SK-N-SH (cell line): ENCODE results near the gene ASB5. TPM values are rescaled to one million over a fixed set of nuclear protein-coding genes. Genes with fewer than 3 reads are reported as not detected.

Experiments used
- CTCF ChIA-PET: fragments of 300-600, 350-600 bp; formaldehyde crosslinking; extraction: SDS; loops from one replicate; lab custom pipeline; 2021; lab: Yijun Ruan, JAX
- POLR2A ChIA-PET: fragments of 350-600 bp; sonication (Branson Sonifier 250); formaldehyde crosslinking; extraction: SDS; loops from one replicate; lab custom pipeline; 2020; ENCODE audit warnings: antibody characterized with exemption, inconsistent platforms; lab: Yijun Ruan, JAX
- DNase-seq: peaks from one replicate; pipeline ENCODE4 v3.0.0; 2012
- H2AFZ ChIP-seq: fragments of 200-600 bp; sonication (generic); 2 replicates; pipeline ENCODE4 v1.8.1; 2016; ENCODE audit warnings: antibody characterized with exemption, mild to moderate bottlenecking, low read depth
- H3F3A ChIP-seq: fragments of 200-600 bp; sonication (generic); replicated peaks from 2 replicates; pipeline ENCODE3; 2016; ENCODE audit warnings: antibody characterized with exemption, mild to moderate bottlenecking; ENCODE audit not compliant: insufficient read depth
- H3K27ac ChIP-seq, 2 experiments: fragments of 200-500 bp in 1 of 2; fragments of 200-600 bp in 1 of 2; sonication (Bioruptor generic) in 1 of 2; sonication (generic), shearing (Covaris generic) in 1 of 2; 2 replicates each; pipeline versions ENCODE4 v1.5.1 to v1.6.1; 2014 to 2016; ENCODE audit warnings: low read depth in 2 of 2, inconsistent platforms in 1 of 2, low read length in 1 of 2, mild to moderate bottlenecking in 1 of 2, mixed read lengths in 1 of 2
- H3K27me3 ChIP-seq: fragments of 200-600 bp; sonication (generic), shearing (Covaris generic); 2 replicates; pipeline ENCODE4 v1.6.1; 2016; ENCODE audit warnings: mixed run types; ENCODE audit not compliant: insufficient read depth
- H3K36me3 ChIP-seq, 2 experiments: fragments of 200-500 bp in 1 of 2; fragments of 200-600 bp in 1 of 2; sonication (Bioruptor generic) in 1 of 2; sonication (generic) in 1 of 2; replicated peaks in 1 of 2; 2 replicates each; pipeline versions ENCODE3 to v1.5.1; 2014 to 2016; ENCODE audit warnings: low read length in 1 of 2, mild to moderate bottlenecking in 1 of 2; ENCODE audit not compliant: insufficient read depth in 2 of 2, control insufficient read depth in 1 of 2
- H3K4me1 ChIP-seq, 2 experiments: fragments of 200-500 bp in 1 of 2; fragments of 200-600 bp in 1 of 2; sonication (Bioruptor generic) in 1 of 2; sonication (generic), shearing (Covaris generic) in 1 of 2; 2 replicates each; pipeline versions ENCODE4 v1.5.1 to v1.6.1; 2014 to 2016; ENCODE audit warnings: low read depth in 1 of 2, low read length in 1 of 2, mixed run types in 1 of 2; ENCODE audit not compliant: insufficient read depth in 2 of 2, control insufficient read depth in 1 of 2
- H3K4me2 ChIP-seq: fragments of 200-600 bp; sonication (generic), shearing (Covaris generic); 2 replicates; pipeline ENCODE4 v1.6.1; 2017; ENCODE audit warnings: mixed run types
- H3K4me3 ChIP-seq, 2 experiments: fragments of 200-500 bp in 1 of 2; fragments of 200-600 bp in 1 of 2; sonication (Bioruptor generic) in 1 of 2; sonication (generic), shearing (Covaris generic) in 1 of 2; 2 replicates each; pipeline versions ENCODE4 v1.5.1 to v1.8.1; 2014 to 2016; ENCODE audit warnings: low read depth in 2 of 2, inconsistent platforms in 1 of 2, low read length in 1 of 2, mild to moderate bottlenecking in 1 of 2, mixed read lengths in 1 of 2, moderate library complexity in 1 of 2
- H3K79me2 ChIP-seq: fragments of 200-600 bp; sonication (generic); 2 replicates; pipeline ENCODE4 v1.8.1; 2017; ENCODE audit warnings: mild to moderate bottlenecking; ENCODE audit not compliant: insufficient read depth
- H3K9ac ChIP-seq: fragments of 200-600 bp; sonication (generic); 2 replicates; pipeline ENCODE4 v1.6.1; 2017; ENCODE audit warnings: mixed run types
- H3K9me2 ChIP-seq: fragments of 200-600 bp; sonication (generic); 2 replicates; pipeline ENCODE4 v1.6.1; 2017; ENCODE audit warnings: mixed run types
- H3K9me3 ChIP-seq: fragments of 200-600 bp; sonication (generic); 2 replicates; pipeline ENCODE4 v1.6.1; 2017; ENCODE audit warnings: mixed run types, mild to moderate bottlenecking, moderate library complexity
- H4K20me1 ChIP-seq: fragments of 200-600 bp; sonication (generic); 2 replicates; pipeline ENCODE4 v1.6.1; 2017; ENCODE audit warnings: mild to moderate bottlenecking, mixed run types; ENCODE audit not compliant: insufficient read depth
- EP300 ChIP-seq, 2 experiments: IDR thresholded peaks; 2 replicates each; pipeline versions ENCODE4 v1.4.0 to v1.6.1; 2012; ENCODE audit warnings: borderline replicate concordance in 1 of 2, low read depth in 1 of 2, low read length in 1 of 2
- FOXJ3 ChIP-seq: sonication (generic); formaldehyde crosslinking; IDR thresholded peaks from 2 replicates; pipeline ENCODE4 v1.5.1; 2020; ENCODE audit warnings: mild to moderate bottlenecking, missing genetic modification reagents
- GATA2 ChIP-seq: sonication (generic); formaldehyde crosslinking; IDR thresholded peaks from 2 replicates; pipeline ENCODE4 v1.5.0; 2020; ENCODE audit warnings: mild to moderate bottlenecking, missing genetic modification reagents
- IRF3 ChIP-seq: fragments of 150-350 bp; IDR thresholded peaks from 2 replicates; pipeline ENCODE4 v1.6.1; 2016; ENCODE audit warnings: mild to moderate bottlenecking, low read depth, low read length
- JUND ChIP-seq: IDR thresholded peaks from 2 replicates; pipeline ENCODE4 v1.4.0; 2012
- MAX ChIP-seq: IDR thresholded peaks from 2 replicates; pipeline ENCODE4 v1.4.0; 2012; ENCODE audit warnings: low read depth
- MXI1 ChIP-seq: IDR thresholded peaks from 2 replicates; pipeline ENCODE4 v1.6.1; 2012; ENCODE audit warnings: mild to moderate bottlenecking, low read depth, low read length, improper control_type of control experiment
- REST ChIP-seq: IDR thresholded peaks from 2 replicates; pipeline ENCODE4 v1.6.1; 2012; ENCODE audit warnings: mild to moderate bottlenecking, low read depth, low read length, moderate library complexity
- SIN3A ChIP-seq: IDR thresholded peaks from 2 replicates; pipeline ENCODE4 v1.6.1; 2012; ENCODE audit warnings: low read depth, mild to moderate bottlenecking, low read length, moderate library complexity, borderline replicate concordance
- TCF12 ChIP-seq: IDR thresholded peaks from 2 replicates; pipeline ENCODE4 v1.4.0; 2012
- TEAD4 ChIP-seq: IDR thresholded peaks from 2 replicates; pipeline ENCODE4 v1.4.0; 2012; ENCODE audit warnings: mild to moderate bottlenecking, borderline replicate concordance; ENCODE audit not compliant: insufficient read depth
- USF1 ChIP-seq: IDR thresholded peaks from 2 replicates; pipeline ENCODE4 v1.4.0; 2012; ENCODE audit warnings: low read depth, borderline replicate concordance
- USF2 ChIP-seq: fragments of 150-350 bp; IDR thresholded peaks from 2 replicates; pipeline ENCODE4 v1.6.1; 2017; ENCODE audit warnings: antibody characterized with exemption, low read length, low read depth, borderline replicate concordance
- YY1 ChIP-seq: IDR thresholded peaks from 2 replicates; pipeline ENCODE4 v1.4.0; 2012; ENCODE audit warnings: low read depth, mild to moderate bottlenecking
- WGBS: methylation state at CpG from one replicate; pipeline ENCODE4 v1.1.6; 2017; ENCODE audit warnings: low lambda C conversion rate; 5-methylcytosine and 5-hydroxymethylcytosine counted together
- polyA plus RNA-seq, 3 experiments: library from polyadenylated mRNA; depleted of rRNA; stranded (reverse); fragments of >200 nt; gene quantifications; 2 replicates each; pipeline ENCODE4 v1.2.3, GENCODE V29; 2012
- TF ChIP-seq, protein P1 (sequence below): IDR thresholded peaks from 2 replicates; pipeline ENCODE4 v1.4.0; 2012; ENCODE audit warnings: low read depth, borderline replicate concordance

The ASB5 gene
- polyA plus RNA-seq, 1 of the 3 experiments (the other 2 are of a cell fraction) = 0.13 TPM

- Histone ChIP-seq H3K79me2 (no peaks in the 10 kb centered on the region), H3K9me3 (no peaks in the 10 kb centered on the region), H3K36me3 (no peaks in the 10 kb centered on the region), H3K4me3 (no peak overlapping the region), H3K4me1 (no peaks in the 10 kb centered on the region), H4K20me1 (no peaks in the 10 kb centered on the region), H3K9me2 (no peaks in the 10 kb centered on the region), H3K27me3 (no peaks in the 10 kb centered on the region), H3K27ac (no peak overlapping the region), H2AFZ (no peak overlapping the region), H3F3A (no peaks in the 10 kb centered on the region), H3K4me2 (no peak overlapping the region), H3K9ac (no peak overlapping the region)
- 57% methylated on average over 2 of the region's 2 CpGs for WGBS
- POLR2A ChIA-PET = no interaction called here
- DNase-seq = no peak
- no peak for TF ChIP-seq GATA2 (CRISPR knock-in tag)
- no peak for TF ChIP-seq REST
- TF ChIP-seq JUND = no peak
- no peak for TF ChIP-seq FOXJ3
- no peak for TF ChIP-seq SIN3A
- TF ChIP-seq YY1 = no peak
- no peak for TF ChIP-seq TCF12
- CTCF ChIA-PET = no interaction called here
Measured at GRCh38 chr4:176223561-176223960, 45.5 kb downstream of the ASB5 start.

- DNase-seq = no peak
- Histone ChIP-seq H3K4me3 (no peak overlapping the region), H3F3A (no peaks in the 10 kb centered on the region), H4K20me1 (no peaks in the 10 kb centered on the region), H3K4me1 (no peaks in the 10 kb centered on the region), H3K9me2 (no peaks in the 10 kb centered on the region), H3K9me3 (no peaks in the 10 kb centered on the region), H3K79me2 (no peaks in the 10 kb centered on the region), H3K9ac (no peak overlapping the region), H3K27me3 (no peaks in the 10 kb centered on the region), H3K36me3 (no peaks in the 10 kb centered on the region), H3K27ac (no peak overlapping the region), H3K4me2 (no peak overlapping the region), H2AFZ (no peak overlapping the region)
- POLR2A ChIA-PET = no interaction called here
- CTCF ChIA-PET = no interaction called here
- WGBS = 81% methylated on average over 5 of the region's 5 CpGs
- TF ChIP-seq MXI1 (no peak), MAX (no peak), USF2 (no peak), IRF3 (no peak), USF1 (no peak), TEAD4 (no peak), EP300 (IDR thresholded peaks at IDR 0.05; ENCODE audit: borderline replicate concordance in 1 of 2, low read depth in 1 of 2, low read length in 1 of 2) (no peak), FOXJ3 (no peak)
- TF ChIP-seq, protein P1, sequence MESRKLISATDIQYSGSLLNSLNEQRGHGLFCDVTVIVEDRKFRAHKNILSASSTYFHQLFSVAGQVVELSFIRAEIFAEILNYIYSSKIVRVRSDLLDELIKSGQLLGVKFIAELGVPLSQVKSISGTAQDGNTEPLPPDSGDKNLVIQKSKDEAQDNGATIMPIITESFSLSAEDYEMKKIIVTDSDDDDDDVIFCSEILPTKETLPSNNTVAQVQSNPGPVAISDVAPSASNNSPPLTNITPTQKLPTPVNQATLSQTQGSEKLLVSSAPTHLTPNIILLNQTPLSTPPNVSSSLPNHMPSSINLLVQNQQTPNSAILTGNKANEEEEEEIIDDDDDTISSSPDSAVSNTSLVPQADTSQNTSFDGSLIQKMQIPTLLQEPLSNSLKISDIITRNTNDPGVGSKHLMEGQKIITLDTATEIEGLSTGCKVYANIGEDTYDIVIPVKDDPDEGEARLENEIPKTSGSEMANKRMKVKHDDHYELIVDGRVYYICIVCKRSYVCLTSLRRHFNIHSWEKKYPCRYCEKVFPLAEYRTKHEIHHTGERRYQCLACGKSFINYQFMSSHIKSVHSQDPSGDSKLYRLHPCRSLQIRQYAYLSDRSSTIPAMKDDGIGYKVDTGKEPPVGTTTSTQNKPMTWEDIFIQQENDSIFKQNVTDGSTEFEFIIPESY = no peak
Measured at GRCh38 chr4:176222149-176222548, 46.9 kb downstream of the ASB5 start.
